Measurements from ENCODE around the gene IGFN1. TPM values are rescaled to one million over a fixed set of nuclear protein-coding genes. Genes with fewer than 3 reads are reported as not detected.

IGFN1 gene
- total and polyA plus RNA-seq, 2 of the 8 experiments (the other 6 are each of a cell fraction or from before 2014, with no cell fraction given): not detected

- TF ChIP-seq, protein P1, sequence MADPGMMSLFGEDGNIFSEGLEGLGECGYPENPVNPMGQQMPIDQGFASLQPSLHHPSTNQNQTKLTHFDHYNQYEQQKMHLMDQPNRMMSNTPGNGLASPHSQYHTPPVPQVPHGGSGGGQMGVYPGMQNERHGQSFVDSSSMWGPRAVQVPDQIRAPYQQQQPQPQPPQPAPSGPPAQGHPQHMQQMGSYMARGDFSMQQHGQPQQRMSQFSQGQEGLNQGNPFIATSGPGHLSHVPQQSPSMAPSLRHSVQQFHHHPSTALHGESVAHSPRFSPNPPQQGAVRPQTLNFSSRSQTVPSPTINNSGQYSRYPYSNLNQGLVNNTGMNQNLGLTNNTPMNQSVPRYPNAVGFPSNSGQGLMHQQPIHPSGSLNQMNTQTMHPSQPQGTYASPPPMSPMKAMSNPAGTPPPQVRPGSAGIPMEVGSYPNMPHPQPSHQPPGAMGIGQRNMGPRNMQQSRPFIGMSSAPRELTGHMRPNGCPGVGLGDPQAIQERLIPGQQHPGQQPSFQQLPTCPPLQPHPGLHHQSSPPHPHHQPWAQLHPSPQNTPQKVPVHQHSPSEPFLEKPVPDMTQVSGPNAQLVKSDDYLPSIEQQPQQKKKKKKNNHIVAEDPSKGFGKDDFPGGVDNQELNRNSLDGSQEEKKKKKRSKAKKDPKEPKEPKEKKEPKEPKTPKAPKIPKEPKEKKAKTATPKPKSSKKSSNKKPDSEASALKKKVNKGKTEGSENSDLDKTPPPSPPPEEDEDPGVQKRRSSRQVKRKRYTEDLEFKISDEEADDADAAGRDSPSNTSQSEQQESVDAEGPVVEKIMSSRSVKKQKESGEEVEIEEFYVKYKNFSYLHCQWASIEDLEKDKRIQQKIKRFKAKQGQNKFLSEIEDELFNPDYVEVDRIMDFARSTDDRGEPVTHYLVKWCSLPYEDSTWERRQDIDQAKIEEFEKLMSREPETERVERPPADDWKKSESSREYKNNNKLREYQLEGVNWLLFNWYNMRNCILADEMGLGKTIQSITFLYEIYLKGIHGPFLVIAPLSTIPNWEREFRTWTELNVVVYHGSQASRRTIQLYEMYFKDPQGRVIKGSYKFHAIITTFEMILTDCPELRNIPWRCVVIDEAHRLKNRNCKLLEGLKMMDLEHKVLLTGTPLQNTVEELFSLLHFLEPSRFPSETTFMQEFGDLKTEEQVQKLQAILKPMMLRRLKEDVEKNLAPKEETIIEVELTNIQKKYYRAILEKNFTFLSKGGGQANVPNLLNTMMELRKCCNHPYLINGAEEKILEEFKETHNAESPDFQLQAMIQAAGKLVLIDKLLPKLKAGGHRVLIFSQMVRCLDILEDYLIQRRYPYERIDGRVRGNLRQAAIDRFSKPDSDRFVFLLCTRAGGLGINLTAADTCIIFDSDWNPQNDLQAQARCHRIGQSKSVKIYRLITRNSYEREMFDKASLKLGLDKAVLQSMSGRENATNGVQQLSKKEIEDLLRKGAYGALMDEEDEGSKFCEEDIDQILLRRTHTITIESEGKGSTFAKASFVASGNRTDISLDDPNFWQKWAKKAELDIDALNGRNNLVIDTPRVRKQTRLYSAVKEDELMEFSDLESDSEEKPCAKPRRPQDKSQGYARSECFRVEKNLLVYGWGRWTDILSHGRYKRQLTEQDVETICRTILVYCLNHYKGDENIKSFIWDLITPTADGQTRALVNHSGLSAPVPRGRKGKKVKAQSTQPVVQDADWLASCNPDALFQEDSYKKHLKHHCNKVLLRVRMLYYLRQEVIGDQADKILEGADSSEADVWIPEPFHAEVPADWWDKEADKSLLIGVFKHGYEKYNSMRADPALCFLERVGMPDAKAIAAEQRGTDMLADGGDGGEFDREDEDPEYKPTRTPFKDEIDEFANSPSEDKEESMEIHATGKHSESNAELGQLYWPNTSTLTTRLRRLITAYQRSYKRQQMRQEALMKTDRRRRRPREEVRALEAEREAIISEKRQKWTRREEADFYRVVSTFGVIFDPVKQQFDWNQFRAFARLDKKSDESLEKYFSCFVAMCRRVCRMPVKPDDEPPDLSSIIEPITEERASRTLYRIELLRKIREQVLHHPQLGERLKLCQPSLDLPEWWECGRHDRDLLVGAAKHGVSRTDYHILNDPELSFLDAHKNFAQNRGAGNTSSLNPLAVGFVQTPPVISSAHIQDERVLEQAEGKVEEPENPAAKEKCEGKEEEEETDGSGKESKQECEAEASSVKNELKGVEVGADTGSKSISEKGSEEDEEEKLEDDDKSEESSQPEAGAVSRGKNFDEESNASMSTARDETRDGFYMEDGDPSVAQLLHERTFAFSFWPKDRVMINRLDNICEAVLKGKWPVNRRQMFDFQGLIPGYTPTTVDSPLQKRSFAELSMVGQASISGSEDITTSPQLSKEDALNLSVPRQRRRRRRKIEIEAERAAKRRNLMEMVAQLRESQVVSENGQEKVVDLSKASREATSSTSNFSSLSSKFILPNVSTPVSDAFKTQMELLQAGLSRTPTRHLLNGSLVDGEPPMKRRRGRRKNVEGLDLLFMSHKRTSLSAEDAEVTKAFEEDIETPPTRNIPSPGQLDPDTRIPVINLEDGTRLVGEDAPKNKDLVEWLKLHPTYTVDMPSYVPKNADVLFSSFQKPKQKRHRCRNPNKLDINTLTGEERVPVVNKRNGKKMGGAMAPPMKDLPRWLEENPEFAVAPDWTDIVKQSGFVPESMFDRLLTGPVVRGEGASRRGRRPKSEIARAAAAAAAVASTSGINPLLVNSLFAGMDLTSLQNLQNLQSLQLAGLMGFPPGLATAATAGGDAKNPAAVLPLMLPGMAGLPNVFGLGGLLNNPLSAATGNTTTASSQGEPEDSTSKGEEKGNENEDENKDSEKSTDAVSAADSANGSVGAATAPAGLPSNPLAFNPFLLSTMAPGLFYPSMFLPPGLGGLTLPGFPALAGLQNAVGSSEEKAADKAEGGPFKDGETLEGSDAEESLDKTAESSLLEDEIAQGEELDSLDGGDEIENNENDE (IDR thresholded peaks at IDR 0.05; ENCODE audit: insufficient replicate concordance, low read length): no peak
Observed at GRCh38 chr1:201261771-201262547, 71.3 kb downstream of the IGFN1 start (continued).

Data from H1 (cell line).